Activated CD4-positive, alpha-beta T cell treated with anti-CD3 and anti-CD28 coated beads, Interleukin-2, amount 50 U/mL, for 4 hours (primary cell): ENCODE results near the gene SORD.
"Not testable (repeated sequence)": the region's sequence is repeated elsewhere in the genome, so short reads cannot be mapped to it uniquely, and the experiment has no call there.

ENCODE experiments used
- DNase-seq, 2 experiments: peaks; one replicate each; pipeline ENCODE4 v3.0.0-alpha.2; 2020

Gene SORD

GRCh38 chr15:45100884-45101625 lies 78.1 kb downstream of the SORD start:
- DNase-seq, result no peak

- DNase-seq, result no peak
Measured at GRCh38 chr15:45101749-45102148, 78.8 kb downstream of the SORD start.

- no peak for DNase-seq
Measured at GRCh38 chr15:45102226-45102625, 79.2 kb downstream of the SORD start.

- DNase-seq, result not testable (repeated sequence)
Measured at GRCh38 chr15:45104170-45104569, 81.2 kb downstream of the SORD start.

GRCh38 chr15:45105586-45105985 lies 82.6 kb downstream of the SORD start:
- no peak for DNase-seq

- no peak for DNase-seq
Measured at GRCh38 chr15:45106002-45106790, 83.2 kb downstream of the SORD start.

- no peak for DNase-seq
Measured at GRCh38 chr15:45107941-45108630, 85.1 kb downstream of the SORD start.

GRCh38 chr15:45110256-45110820 lies 87.3 kb downstream of the SORD start:
- no peak for DNase-seq

GRCh38 chr15:45111390-45112142 lies 88.6 kb downstream of the SORD start:
- DNase-seq, result no peak

GRCh38 chr15:45112143-45112590 lies 89.2 kb downstream of the SORD start:
- DNase-seq, result no peak

GRCh38 chr15:45112591-45113379 lies 89.8 kb downstream of the SORD start:
- no peak for DNase-seq

GRCh38 chr15:45113380-45113990 lies 90.5 kb downstream of the SORD start:
- DNase-seq, result no peak

- DNase-seq, result no peak
Measured at GRCh38 chr15:45114076-45114750, 91.2 kb downstream of the SORD start, which contains the start of the genes DUOX2 and DUOXA2. Gene DUOX2 (minus strand): TSS chr15:45114172. CDS start chr15:45113411, 761 bp downstream. Gene DUOXA2 (plus strand): TSS chr15:45114326. CDS start chr15:45114606, 280 bp downstream.

- DNase-seq, result no peak
Measured at GRCh38 chr15:45114751-45115085, 91.7 kb downstream of the SORD start.

GRCh38 chr15:45115312-45115820 lies 92.4 kb downstream of the SORD start:
- DNase-seq, result no peak

- no peak for DNase-seq
Measured at GRCh38 chr15:45116006-45116481, 93.0 kb downstream of the SORD start.

GRCh38 chr15:45116482-45117307 lies 93.7 kb downstream of the SORD start:
- DNase-seq, result no peak

- no peak for DNase-seq
Measured at GRCh38 chr15:45117308-45118130, 94.5 kb downstream of the SORD start.
